CD4-positive, alpha-beta T cell (primary cell): ENCODE data around the gene KCND3. TPM values are rescaled to one million over a fixed set of nuclear protein-coding genes. Genes with fewer than 3 reads are reported as not detected.

Experiments used
- ATAC-seq: fragments of 200-7000 bp; cut with Tn5 transposase; one replicate; pipeline ENCODE4 v1.10.0; 2022; ENCODE audit warnings: mild to moderate bottlenecking; ENCODE audit not compliant: poor library complexity
- CTCF ChIA-PET: fragments of 350-600 bp; sonication (Branson Sonifier 250); formaldehyde crosslinking; loops from one replicate; lab custom pipeline; 2021; ENCODE audit warnings: antibody characterized with exemption, inconsistent platforms; lab: Charles Lee
- POLR2A ChIA-PET: fragments of 350-600 bp; sonication (Branson Sonifier 250); formaldehyde crosslinking; loops from one replicate; lab custom pipeline; 2021; ENCODE audit warnings: antibody characterized with exemption, inconsistent platforms; lab: Charles Lee
- DNase-seq, 14 experiments: peaks; one replicate each; pipeline ENCODE4 v3.0.0-alpha.2; 2013 to 2020; ENCODE audit warnings: mixed read lengths in 2 of 14
- H3K27ac ChIP-seq, 2 donors: one replicate each; pipeline versions ENCODE4 v1.5.1 to v1.7.0; 2013; ENCODE audit warnings: low read length in 2 of 2, low read depth in 1 of 2, mild to moderate bottlenecking in 1 of 2
- H3K27me3 ChIP-seq, 2 experiments: 1 replicate in 1 of 2; 2 replicates in 1 of 2; pipeline versions ENCODE4 v1.6.1 to v1.7.0; 2013; ENCODE audit warnings: low read length in 2 of 2, control low read depth in 1 of 2, mild to moderate bottlenecking in 1 of 2, moderate library complexity in 1 of 2; ENCODE audit not compliant: insufficient read depth in 2 of 2, control insufficient read depth in 1 of 2
- H3K36me3 ChIP-seq: one replicate; pipeline ENCODE4 v1.6.1; 2013; ENCODE audit warnings: low read length, control low read depth; ENCODE audit not compliant: insufficient read depth
- H3K4me1 ChIP-seq: one replicate; pipeline ENCODE4 v1.6.1; 2013; ENCODE audit warnings: low read length, control low read depth; ENCODE audit not compliant: insufficient read depth
- H3K4me3 ChIP-seq: one replicate; pipeline ENCODE4 v1.5.1; 2013; ENCODE audit warnings: mild to moderate bottlenecking, low read length, moderate library complexity
- H3K9me3 ChIP-seq, 2 experiments: 1 replicate in 1 of 2; 2 replicates in 1 of 2; pipeline versions ENCODE4 v1.6.1 to v1.7.0; 2013; ENCODE audit warnings: low read length in 2 of 2, mild to moderate bottlenecking in 2 of 2, control low read depth in 1 of 2, moderate library complexity in 1 of 2; ENCODE audit not compliant: control insufficient read depth in 1 of 2, insufficient read depth in 1 of 2
- H3K27ac Mint-ChIP-seq: one replicate; pipeline ENCODE4 v1.8.0; 2020; ENCODE audit warnings: mixed read lengths
- H3K27me3 Mint-ChIP-seq: one replicate; pipeline ENCODE4 v1.8.0; 2021; ENCODE audit warnings: mixed read lengths
- H3K36me3 Mint-ChIP-seq: one replicate; pipeline ENCODE4 v1.8.0; 2021; ENCODE audit warnings: low read depth, mixed read lengths
- H3K4me1 Mint-ChIP-seq: one replicate; pipeline ENCODE4 v1.8.0; 2021; ENCODE audit warnings: low read depth, mixed read lengths
- H3K4me3 Mint-ChIP-seq: one replicate; pipeline ENCODE4 v1.8.0; 2020; ENCODE audit warnings: mild to moderate bottlenecking, mixed read lengths
- H3K9me3 Mint-ChIP-seq: one replicate; pipeline ENCODE4 v1.8.0; 2020; ENCODE audit warnings: mixed read lengths
- intact Hi-C, 2 experiments: fragments of 100-400 bp; cut with DNase I in 1 of 2; cut with micrococcal nuclease in 1 of 2; formaldehyde crosslinking; loops; one replicate each; pipeline versions ENCODE4 v1.15.1 to v1.9.0; 2023 to 2025; cut with DNase I, micrococcal nuclease
- total RNA-seq, 174 experiments: library from RNA in 2 of 174; stranded (reverse) in 2 of 174; gene quantifications; one replicate each; pipeline ENCODE4 v1.2.3 and lab custom pipeline; 2021 to 2026
- TF ChIP-seq, protein P1 (sequence below): fragments of 200-600 bp; IDR thresholded peaks from one replicate; pipeline ENCODE4 v1.8.0; 2022; ENCODE audit warnings: antibody characterized with exemption, mild to moderate bottlenecking

KCND3 gene
- total RNA-seq, 2 experiments from 2014 or later: 0.05 TPM; not detected in 1

DNA sequence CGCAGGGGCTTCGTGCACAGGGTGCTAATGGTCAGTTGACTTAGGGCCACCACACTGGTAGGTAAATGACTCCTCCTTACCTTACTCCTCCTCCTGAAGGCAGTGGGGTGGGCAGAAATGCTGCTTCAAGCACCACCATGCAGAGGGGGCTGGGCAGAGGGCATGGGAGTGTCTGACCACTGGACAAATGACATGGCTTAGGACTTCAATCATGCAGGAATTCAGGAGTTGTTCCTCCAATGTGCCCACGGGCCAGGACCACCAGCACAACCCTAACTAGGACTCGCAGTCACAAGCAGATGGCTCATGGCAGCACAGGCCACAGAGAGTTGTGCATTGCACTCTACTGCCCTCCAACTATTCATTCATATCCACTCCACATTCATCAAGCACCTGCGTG lies 65.7 kb downstream of the KCND3 start:
- Mint-ChIP-seq H3K27ac (no peak overlapping the region), H3K36me3 (no peaks in the 10 kb centered on the region), H3K9me3 (no peaks in the 10 kb centered on the region), H3K4me3 (no peak overlapping the region), H3K27me3 (peaks cover 42% of the 10 kb centered on the region), H3K4me1 (no peaks in the 10 kb centered on the region)
- Histone ChIP-seq H3K9me3 (no peaks in the 10 kb centered on the region), H3K27ac (no peak overlapping the region), H3K4me3 (no peak overlapping the region), H3K4me1 (no peaks in the 10 kb centered on the region), H3K27me3 (peaks cover 11 to 20% of the 10 kb centered on the region in 2 experiments), H3K36me3 (no peaks in the 10 kb centered on the region)
- CTCF ChIA-PET: no interaction called here
- POLR2A ChIA-PET: no interaction called here
- ATAC-seq (no peak), DNase-seq (no peak)
- TF ChIP-seq, protein P1, sequence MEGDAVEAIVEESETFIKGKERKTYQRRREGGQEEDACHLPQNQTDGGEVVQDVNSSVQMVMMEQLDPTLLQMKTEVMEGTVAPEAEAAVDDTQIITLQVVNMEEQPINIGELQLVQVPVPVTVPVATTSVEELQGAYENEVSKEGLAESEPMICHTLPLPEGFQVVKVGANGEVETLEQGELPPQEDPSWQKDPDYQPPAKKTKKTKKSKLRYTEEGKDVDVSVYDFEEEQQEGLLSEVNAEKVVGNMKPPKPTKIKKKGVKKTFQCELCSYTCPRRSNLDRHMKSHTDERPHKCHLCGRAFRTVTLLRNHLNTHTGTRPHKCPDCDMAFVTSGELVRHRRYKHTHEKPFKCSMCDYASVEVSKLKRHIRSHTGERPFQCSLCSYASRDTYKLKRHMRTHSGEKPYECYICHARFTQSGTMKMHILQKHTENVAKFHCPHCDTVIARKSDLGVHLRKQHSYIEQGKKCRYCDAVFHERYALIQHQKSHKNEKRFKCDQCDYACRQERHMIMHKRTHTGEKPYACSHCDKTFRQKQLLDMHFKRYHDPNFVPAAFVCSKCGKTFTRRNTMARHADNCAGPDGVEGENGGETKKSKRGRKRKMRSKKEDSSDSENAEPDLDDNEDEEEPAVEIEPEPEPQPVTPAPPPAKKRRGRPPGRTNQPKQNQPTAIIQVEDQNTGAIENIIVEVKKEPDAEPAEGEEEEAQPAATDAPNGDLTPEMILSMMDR: no peak
- intact Hi-C loops: no loop called here

DNA sequence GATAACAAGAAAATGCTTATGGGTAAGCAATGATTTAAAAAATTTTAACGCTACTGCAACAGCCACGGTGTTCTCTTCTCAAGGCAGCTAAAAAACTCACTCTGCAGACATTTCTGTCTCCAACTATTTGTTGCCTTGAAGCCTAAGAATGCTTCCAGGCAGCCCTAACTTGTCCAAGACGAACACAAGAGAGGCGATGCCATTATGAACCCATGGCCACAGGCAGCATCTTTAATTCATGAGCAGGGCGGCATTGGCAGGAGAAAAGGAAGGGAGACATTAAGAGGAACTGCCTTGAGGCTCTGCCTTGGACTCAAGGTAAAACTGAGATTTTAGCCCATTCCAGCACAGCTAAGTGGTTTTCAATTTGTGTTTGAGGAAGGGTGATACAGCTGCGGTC lies 67.5 kb downstream of the KCND3 start:
- Histone ChIP-seq H3K4me1 (no peaks in the 10 kb centered on the region), H3K27me3 (peaks cover 15 to 20% of the 10 kb centered on the region in 2 experiments), H3K9me3 (no peaks in the 10 kb centered on the region), H3K27ac (no peak overlapping the region), H3K36me3 (no peaks in the 10 kb centered on the region), H3K4me3 (no peak overlapping the region)
- no peak for DNase-seq
- ChIA-PET CTCF (no interaction called here), POLR2A (no interaction called here)
- no peak overlapping the region for H3K4me3 Mint-ChIP-seq
- intact Hi-C loops: no loop called here
- H3K27ac Mint-ChIP-seq: no peak overlapping the region
- H3K36me3 Mint-ChIP-seq: no peaks in the 10 kb centered on the region
- TF ChIP-seq, protein P1: no peak
- ATAC-seq: no peak
- H3K9me3 Mint-ChIP-seq: no peaks in the 10 kb centered on the region
- peaks cover 56% of the 10 kb centered on the region for H3K27me3 Mint-ChIP-seq
- no peaks in the 10 kb centered on the region for H3K4me1 Mint-ChIP-seq

DNA sequence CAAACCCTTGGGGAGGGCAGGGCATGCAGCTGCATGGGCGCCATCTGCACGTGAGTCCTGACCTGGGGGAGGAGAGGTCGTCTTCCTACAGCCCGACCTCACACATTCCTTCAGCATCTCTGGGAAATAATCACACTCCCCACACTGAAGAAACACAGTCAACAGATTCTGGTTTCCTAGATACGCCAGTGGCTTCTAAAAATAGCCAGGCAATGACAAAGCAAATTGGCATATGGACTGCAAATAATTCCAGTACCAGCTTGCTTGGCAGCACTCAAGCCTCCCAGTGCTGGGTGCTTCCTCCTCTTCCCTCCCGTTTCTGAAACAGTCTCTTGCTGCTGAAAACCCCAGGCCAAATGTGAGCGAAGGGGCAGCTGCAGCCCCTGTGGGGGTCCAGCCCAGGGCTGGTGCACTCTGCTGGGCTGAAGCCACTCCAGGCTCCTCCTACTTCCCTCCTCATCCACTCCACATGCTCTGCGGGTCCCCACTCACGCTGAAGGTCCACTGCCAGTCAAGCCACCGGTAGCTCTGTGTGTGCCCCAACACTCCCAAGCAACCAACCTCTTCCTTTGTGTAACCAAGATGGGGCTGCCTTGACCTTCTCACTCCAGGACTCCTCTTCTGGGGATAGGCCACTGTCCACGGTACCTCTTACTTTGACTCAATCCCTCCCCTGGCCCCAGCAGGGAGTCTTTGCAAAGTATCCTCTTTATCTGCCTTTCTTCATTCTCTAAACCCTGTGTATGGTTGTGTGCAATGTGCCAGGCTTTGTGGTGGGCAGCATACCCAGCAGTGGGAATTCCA lies 69.0 kb downstream of the KCND3 start:
- ATAC-seq (no peak), DNase-seq (no peak)
- intact Hi-C loops: no loop called here
- Mint-ChIP-seq H3K4me3 (no peak overlapping the region), H3K36me3 (no peaks in the 10 kb centered on the region), H3K27me3 (peaks cover 54% of the 10 kb centered on the region), H3K27ac (no peak overlapping the region), H3K9me3 (no peaks in the 10 kb centered on the region), H3K4me1 (no peaks in the 10 kb centered on the region)
- no peak overlapping the region for H3K27ac ChIP-seq
- peaks cover 15 to 20% of the 10 kb centered on the region in 2 experiments for H3K27me3 ChIP-seq
- H3K9me3 ChIP-seq: no peaks in the 10 kb centered on the region
- ChIA-PET POLR2A (no interaction called here), CTCF (no interaction called here)
- TF ChIP-seq, protein P1: no peak
- H3K4me1 ChIP-seq: no peaks in the 10 kb centered on the region
- H3K4me3 ChIP-seq: no peak overlapping the region
- no peaks in the 10 kb centered on the region for H3K36me3 ChIP-seq
